ENCODE results near the gene LIMK1. TPM values are rescaled to one million over a fixed set of nuclear protein-coding genes. Genes with fewer than 3 reads are reported as not detected.
A peak's percentile ranks its signal among the peaks of the same experiment; 100 is the strongest.

The LIMK1 gene
- total and polyA plus RNA-seq, 2 of the 13 experiments (the other 11 are each of a cell fraction or from before 2014, with no cell fraction given) = 8.9 to 18.8 TPM

DNA sequence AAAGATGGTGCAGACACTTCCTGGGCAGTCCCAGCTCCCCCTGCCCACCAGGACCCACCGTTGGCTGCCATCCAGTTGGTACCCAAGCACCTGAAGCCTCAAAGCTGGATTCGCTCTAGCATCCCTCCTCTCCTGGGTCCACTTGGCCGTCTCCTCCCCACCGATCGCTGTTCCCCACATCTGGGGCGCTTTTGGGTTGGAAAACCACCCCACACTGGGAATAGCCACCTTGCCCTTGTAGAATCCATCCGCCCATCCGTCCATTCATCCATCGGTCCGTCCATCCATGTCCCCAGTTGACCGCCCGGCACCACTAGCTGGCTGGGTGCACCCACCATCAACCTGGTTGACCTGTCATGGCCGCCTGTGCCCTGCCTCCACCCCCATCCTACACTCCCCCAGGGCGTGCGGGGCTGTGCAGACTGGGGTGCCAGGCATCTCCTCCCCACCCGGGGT lies 14.5 kb upstream of the LIMK1 start:
- Histone ChIP-seq H3K27me3 (ENCODE audit: control insufficient read depth in 1 of 2, insufficient read depth in 2 of 2, low read length in 2 of 2) (peaks cover 2 to 10% of the 10 kb centered on the region in 2 experiments; a peak in 3 of 5 replicates), H3K4me3 (replicated peaks in 1 of 3; ENCODE audit: insufficient read depth in 1 of 3, low read depth in 2 of 3, low read length in 3 of 3) (no peak overlapping the region), H3K9me3 (ENCODE audit: low read length) (no peaks in the 10 kb centered on the region), H3K4me1 (ENCODE audit: insufficient read depth, low read length) (no peaks in the 10 kb centered on the region), H3K9ac (ENCODE audit: insufficient read depth, low read depth, low read length) (no peak overlapping the region), H3K36me3 (replicated peaks in 1 of 2; ENCODE audit: control insufficient read depth in 1 of 2, insufficient read depth in 2 of 2, low read length in 2 of 2) (no peaks in the 10 kb centered on the region), H3K4me2 (ENCODE audit: low read depth, low read length) (no peak overlapping the region), H3K79me2 (ENCODE audit: insufficient read depth, low read length) (no peaks in the 10 kb centered on the region), H3K27ac (ENCODE audit: extremely low read length, insufficient read depth, low read length) (no peak overlapping the region), H2AFZ (ENCODE audit: low read length) (no peak overlapping the region), H4K20me1 (ENCODE audit: insufficient read depth, low read length) (no peaks in the 10 kb centered on the region)
- POLR2A ChIA-PET = interaction anchor here (0.6 kb wide), 1 partner anchor 146 kb away, joined by 4 read pairs; no protein-coding TSS in a partner anchor
- WGBS (ENCODE audit: low lambda C conversion rate) = 42% methylated on average over 15 of the region's 16 CpGs
- TF ChIP-seq MAZ (IDR thresholded peaks at IDR 0.05; ENCODE audit: borderline replicate concordance, low read depth, low read length) = no peak
- no peak for TF ChIP-seq MAZ (CRISPR knock-in tag; IDR thresholded peaks at IDR 0.05; ENCODE audit: low read depth)
- TF ChIP-seq PLRG1 (conservative IDR thresholded peaks at IDR 0.05) = no peak
- ATAC-seq = no peak
- CTCF ChIA-PET (ENCODE audit: low intra/inter-chr PET ratio, low total read pairs) = interaction anchor here (1.7 kb wide), 1 partner anchor 114 kb away, joined by 10 read pairs; no protein-coding TSS in a partner anchor
- no peak for FAIRE-seq
- DNase-seq (ENCODE audit: low spot score) = no peak
- BruUV-seq (replicated peaks) = no TSS peak
- intact Hi-C loops (cut with micrococcal nuclease; ENCODE audit: unreplicated experiment) = loop anchor here (5.0 kb wide), 1 partner anchor 133 kb away; no protein-coding TSS in a partner anchor
- in situ Hi-C loops (cut with HindIII; ENCODE audit: extremely low pct_ligation_motif_present, low pct_unique_long_range_greater_than_20kb) = loop anchor here (5.0 to 10.0 kb wide), 2 partner anchors 103 to 336 kb away; partner anchors contain the start of gene EIF4H

GRCh38 chr7:74069790-74070618 lies 13.6 kb upstream of the LIMK1 start:
- H3K27me3 ChIP-seq (ENCODE audit: control insufficient read depth in 1 of 2, insufficient read depth in 2 of 2, low read length in 2 of 2) = peaks cover 2 to 10% of the 10 kb centered on the region in 2 experiments; a peak in 3 of 5 replicates
- BruUV-seq (replicated peaks) = no TSS peak
- H3K4me1 ChIP-seq (ENCODE audit: insufficient read depth, low read length) = no peaks in the 10 kb centered on the region
- POLR2A ChIA-PET = interaction anchor here (0.6 kb wide), 1 partner anchor 147 kb away, joined by 4 read pairs; no protein-coding TSS in a partner anchor
- DNase-seq (ENCODE audit: low spot score) (no peak), ATAC-seq (no peak), FAIRE-seq (no peak)
- H2AFZ ChIP-seq (ENCODE audit: low read length) = no peak overlapping the region
- H3K79me2 ChIP-seq (ENCODE audit: insufficient read depth, low read length) = no peaks in the 10 kb centered on the region
- H4K20me1 ChIP-seq (ENCODE audit: insufficient read depth, low read length) = no peaks in the 10 kb centered on the region
- H3K36me3 ChIP-seq (replicated peaks in 1 of 2; ENCODE audit: control insufficient read depth in 1 of 2, insufficient read depth in 2 of 2, low read length in 2 of 2) = no peaks in the 10 kb centered on the region
- no peaks in the 10 kb centered on the region for H3K9me3 ChIP-seq (ENCODE audit: low read length)
- 31% methylated on average over 11 of the region's 11 CpGs for WGBS (ENCODE audit: low lambda C conversion rate)
- no peak overlapping the region for H3K9ac ChIP-seq (ENCODE audit: insufficient read depth, low read depth, low read length)
- intact Hi-C loops (cut with micrococcal nuclease; ENCODE audit: unreplicated experiment) = loop anchor here (5.0 kb wide), 1 partner anchor 132 kb away; no protein-coding TSS in a partner anchor
- in situ Hi-C loops (cut with HindIII; ENCODE audit: extremely low pct_ligation_motif_present, low pct_unique_long_range_greater_than_20kb) = loop anchor here (5.0 to 10.0 kb wide), 2 partner anchors 102 to 335 kb away; partner anchors contain the start of gene EIF4H
- H3K4me3 ChIP-seq (replicated peaks in 1 of 3; ENCODE audit: insufficient read depth in 1 of 3, low read depth in 2 of 3, low read length in 3 of 3) = no peak overlapping the region
- TF ChIP-seq ZNF770 (CRISPR knock-in tag; IDR thresholded peaks at IDR 0.05) (peak; percentile 70; the same call in 1 of the 2 replicates), ZNF33A (CRISPR knock-in tag; IDR thresholded peaks at IDR 0.05; ENCODE audit: borderline replicate concordance) (no peak), SOX13 (IDR thresholded peaks at IDR 0.05) (no peak), SOX13 (CRISPR knock-in tag; conservative IDR thresholded peaks at IDR 0.05 in 1 of 2, IDR thresholded peaks at IDR 0.05 in 1 of 2) (no peak), PAF1 (CRISPR knock-in tag; IDR thresholded peaks at IDR 0.05) (no peak)
- H3K27ac ChIP-seq (ENCODE audit: extremely low read length, insufficient read depth, low read length) = no peak overlapping the region
- no peak overlapping the region for H3K4me2 ChIP-seq (ENCODE audit: low read depth, low read length)
- CTCF ChIA-PET (ENCODE audit: low intra/inter-chr PET ratio, low total read pairs) = no interaction called here

Measured in HepG2 (cell line).